ENCODE measurements around the gene IL1RAP. TPM values are rescaled to one million over a fixed set of nuclear protein-coding genes. Genes with fewer than 3 reads are reported as not detected.
"Not testable (repeated sequence)": the region's sequence is repeated elsewhere in the genome, so short reads cannot be mapped to it uniquely, and the experiment has no call there.

Gene IL1RAP
- total RNA-seq, 1 donor from 2014 or later = 15.0 TPM

DNA sequence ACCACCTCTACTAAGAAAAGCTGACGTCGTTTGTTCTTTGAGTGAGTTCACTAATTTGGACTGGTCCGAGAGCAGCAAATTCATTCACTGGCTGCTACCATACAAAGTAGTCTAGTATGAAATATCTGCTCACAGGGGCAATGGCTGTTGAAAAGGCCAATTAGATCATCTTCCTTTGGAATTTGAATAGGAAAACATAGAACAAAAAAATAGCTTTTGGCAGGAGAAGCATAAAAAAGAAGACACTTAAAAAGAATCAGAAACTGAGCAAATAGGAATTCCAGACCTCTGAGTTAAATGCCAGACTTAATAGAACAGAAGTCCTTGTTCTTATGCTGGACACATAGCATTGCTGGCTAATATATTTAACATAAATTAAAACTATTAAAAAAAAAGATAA is 159.3 kb downstream of the IL1RAP start:
- Mint-ChIP-seq H3K4me3 (no peak overlapping the region), H3K27ac (no peak overlapping the region), H3K4me1 (peaks cover 3% of the 10 kb centered on the region), H3K27me3 (ENCODE audit: low read depth) (no peaks in the 10 kb centered on the region), H3K36me3 (no peaks in the 10 kb centered on the region), H3K9me3 (peaks cover 2% of the 10 kb centered on the region)
- DNase-seq (ENCODE audit: low spot score in 2 of 2, unreplicated experiment in 2 of 2) = no peak
- TF ChIP-seq, protein P1, sequence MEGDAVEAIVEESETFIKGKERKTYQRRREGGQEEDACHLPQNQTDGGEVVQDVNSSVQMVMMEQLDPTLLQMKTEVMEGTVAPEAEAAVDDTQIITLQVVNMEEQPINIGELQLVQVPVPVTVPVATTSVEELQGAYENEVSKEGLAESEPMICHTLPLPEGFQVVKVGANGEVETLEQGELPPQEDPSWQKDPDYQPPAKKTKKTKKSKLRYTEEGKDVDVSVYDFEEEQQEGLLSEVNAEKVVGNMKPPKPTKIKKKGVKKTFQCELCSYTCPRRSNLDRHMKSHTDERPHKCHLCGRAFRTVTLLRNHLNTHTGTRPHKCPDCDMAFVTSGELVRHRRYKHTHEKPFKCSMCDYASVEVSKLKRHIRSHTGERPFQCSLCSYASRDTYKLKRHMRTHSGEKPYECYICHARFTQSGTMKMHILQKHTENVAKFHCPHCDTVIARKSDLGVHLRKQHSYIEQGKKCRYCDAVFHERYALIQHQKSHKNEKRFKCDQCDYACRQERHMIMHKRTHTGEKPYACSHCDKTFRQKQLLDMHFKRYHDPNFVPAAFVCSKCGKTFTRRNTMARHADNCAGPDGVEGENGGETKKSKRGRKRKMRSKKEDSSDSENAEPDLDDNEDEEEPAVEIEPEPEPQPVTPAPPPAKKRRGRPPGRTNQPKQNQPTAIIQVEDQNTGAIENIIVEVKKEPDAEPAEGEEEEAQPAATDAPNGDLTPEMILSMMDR (IDR thresholded peaks at IDR 0.05; ENCODE audit: unreplicated experiment) = no peak

DNA sequence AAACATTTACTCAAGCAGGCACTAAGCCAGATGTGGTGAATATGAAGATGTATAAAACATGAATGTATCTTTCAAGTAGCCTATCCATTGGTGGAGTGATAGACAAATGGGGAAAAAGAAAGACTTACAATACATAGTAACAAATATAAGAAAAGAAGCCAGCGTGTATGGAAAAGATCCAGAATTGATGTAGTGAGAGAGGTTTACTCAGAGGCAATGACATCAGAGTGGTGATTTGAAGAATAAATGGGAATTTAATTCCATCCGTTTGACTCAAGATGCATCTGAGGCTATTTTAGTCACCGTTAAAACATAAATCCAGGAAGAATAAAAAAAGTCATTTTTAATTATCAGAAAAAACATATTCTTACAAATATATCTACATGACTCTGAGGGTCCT is 162.6 kb downstream of the IL1RAP start:
- Mint-ChIP-seq H3K4me1 (peaks cover 3% of the 10 kb centered on the region), H3K27me3 (ENCODE audit: low read depth) (no peaks in the 10 kb centered on the region), H3K36me3 (no peaks in the 10 kb centered on the region), H3K4me3 (no peak overlapping the region), H3K27ac (no peak overlapping the region), H3K9me3 (peaks cover 7% of the 10 kb centered on the region)
- TF ChIP-seq, protein P1 (IDR thresholded peaks at IDR 0.05; ENCODE audit: unreplicated experiment) = no peak
- no peak for DNase-seq (ENCODE audit: low spot score in 2 of 2, unreplicated experiment in 2 of 2)

DNA sequence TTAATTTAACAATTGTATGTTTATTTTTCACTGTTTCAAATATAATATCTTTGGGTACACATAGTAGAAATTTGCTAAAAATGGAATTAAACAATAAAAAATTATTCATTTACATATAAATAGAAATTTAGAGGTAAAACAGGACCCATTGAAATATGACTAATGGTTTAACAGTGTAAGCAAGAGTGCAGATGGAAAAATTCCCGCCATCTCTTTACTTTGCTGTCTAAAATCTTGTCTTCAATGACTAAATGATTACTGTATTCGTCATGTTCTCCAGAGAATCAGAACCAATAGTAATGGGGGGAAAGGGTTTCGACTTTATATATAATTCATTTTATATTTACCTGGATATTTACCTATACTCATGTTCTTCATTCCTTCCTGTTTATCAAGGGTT is 163.1 kb downstream of the IL1RAP start:
- no peak overlapping the region for H3K4me3 Mint-ChIP-seq
- H3K27me3 Mint-ChIP-seq (ENCODE audit: low read depth) = no peaks in the 10 kb centered on the region

DNA sequence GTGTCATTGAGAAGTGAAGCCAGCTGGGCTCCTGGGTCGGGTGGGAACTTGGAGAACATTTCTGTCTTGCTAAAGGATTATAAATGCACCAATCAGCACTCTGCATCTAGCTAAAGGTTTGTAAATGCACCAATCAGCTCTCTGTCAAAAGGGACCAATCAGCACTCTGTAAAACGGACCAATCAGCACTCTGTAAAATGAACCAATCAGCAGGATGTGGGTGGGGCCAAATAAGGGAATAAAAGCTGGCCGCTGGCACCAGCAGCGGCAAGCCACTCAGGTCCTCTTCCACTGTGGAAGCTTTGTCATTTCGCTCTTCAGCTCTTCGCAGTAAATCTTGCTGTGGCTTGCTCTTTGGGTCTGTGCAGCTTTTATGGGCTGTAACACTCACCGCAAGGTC is 164.0 kb downstream of the IL1RAP start:
- not testable (repeated sequence) for H3K36me3 Mint-ChIP-seq; H3K4me1 Mint-ChIP-seq; H3K4me3 Mint-ChIP-seq; DNase-seq (ENCODE audit: low spot score in 2 of 2, unreplicated experiment in 2 of 2); H3K27ac Mint-ChIP-seq; H3K27me3 Mint-ChIP-seq (ENCODE audit: low read depth)
- peaks cover 16% of the 10 kb centered on the region for H3K9me3 Mint-ChIP-seq

More for the DNA sequence above, 163.1 kb downstream of the IL1RAP start:
- DNase-seq (ENCODE audit: low spot score in 2 of 2, unreplicated experiment in 2 of 2) = no peak
- Mint-ChIP-seq H3K4me1 (peaks cover 3% of the 10 kb centered on the region), H3K36me3 (no peaks in the 10 kb centered on the region), H3K9me3 (peaks cover 13% of the 10 kb centered on the region), H3K27ac (no peak overlapping the region)
- TF ChIP-seq, protein P1 (IDR thresholded peaks at IDR 0.05; ENCODE audit: unreplicated experiment) = no peak

DNA sequence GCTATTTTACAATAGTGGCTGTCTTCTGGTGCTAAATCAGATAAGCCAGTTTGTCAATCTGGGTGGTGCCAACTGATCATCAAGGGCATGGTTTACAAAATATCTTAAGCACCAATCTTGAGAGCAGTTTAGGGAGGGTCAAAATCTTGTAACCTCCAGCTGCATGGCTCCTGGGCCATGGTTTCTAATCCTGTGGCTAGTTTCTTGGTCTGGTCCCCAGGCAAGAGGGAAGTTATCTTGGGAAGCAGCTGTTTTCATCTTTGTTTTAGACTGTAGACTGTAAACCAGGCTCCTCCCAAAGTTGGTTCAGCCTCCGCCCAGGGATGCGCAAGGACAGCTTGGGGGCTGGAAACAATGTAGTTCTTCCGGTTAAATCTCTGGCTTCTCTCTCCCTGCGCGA is 166.8 kb downstream of the IL1RAP start:
- no peak overlapping the region for H3K27ac Mint-ChIP-seq
- H3K9me3 Mint-ChIP-seq = peaks cover 16% of the 10 kb centered on the region
- DNase-seq (ENCODE audit: low spot score in 2 of 2, unreplicated experiment in 2 of 2) = no peak
- H3K4me1 Mint-ChIP-seq = no peaks in the 10 kb centered on the region
- H3K4me3 Mint-ChIP-seq = no peak overlapping the region
- no peaks in the 10 kb centered on the region for H3K36me3 Mint-ChIP-seq
- TF ChIP-seq, protein P1 (IDR thresholded peaks at IDR 0.05; ENCODE audit: unreplicated experiment) = no peak
- no peaks in the 10 kb centered on the region for H3K27me3 Mint-ChIP-seq (ENCODE audit: low read depth)

DNA sequence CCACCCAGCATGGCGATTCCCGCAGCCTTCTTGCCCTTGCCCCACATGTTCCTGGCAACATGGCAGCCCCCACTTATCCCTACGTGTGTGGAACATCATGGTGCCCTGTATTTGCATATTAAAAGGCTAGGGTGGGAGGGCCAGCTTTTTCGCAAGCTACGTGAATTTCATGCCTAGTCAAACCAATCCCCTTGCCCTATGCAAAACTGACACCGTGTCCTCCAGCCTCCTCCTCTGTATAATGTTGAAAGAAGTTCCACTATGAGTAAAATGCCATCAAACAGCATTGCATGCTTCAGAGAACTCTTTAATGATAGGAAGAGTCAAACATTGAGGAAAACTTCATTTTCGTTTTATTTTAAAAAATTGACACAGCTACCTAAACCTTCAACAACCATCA is 170.9 kb downstream of the IL1RAP start:
- Mint-ChIP-seq H3K4me1 (no peaks in the 10 kb centered on the region), H3K9me3 (peaks cover 28% of the 10 kb centered on the region), H3K27ac (no peak overlapping the region), H3K4me3 (no peak overlapping the region), H3K36me3 (no peaks in the 10 kb centered on the region), H3K27me3 (ENCODE audit: low read depth) (no peaks in the 10 kb centered on the region)
- DNase-seq (ENCODE audit: low spot score in 2 of 2, unreplicated experiment in 2 of 2) = no peak
- TF ChIP-seq, protein P1 (IDR thresholded peaks at IDR 0.05; ENCODE audit: unreplicated experiment) = no peak

Data from mesothelial cell of epicardium (in vitro differentiated cells).